HepG2 (cell line): ENCODE data around the gene SERPIND1.

Experiments used
- CTCF ChIP-seq: sonication (generic); formaldehyde crosslinking; IDR thresholded peaks from 2 replicates; pipeline ENCODE4 v1.5.0; 2020; ENCODE audit warnings: mild to moderate bottlenecking, missing genetic modification reagents, moderate library complexity
- RAD51 ChIP-seq: fragments of 450-650 bp; IDR thresholded peaks from 2 replicates; pipeline ENCODE4 v1.6.1; 2016; ENCODE audit warnings: borderline replicate concordance
- YY1 ChIP-seq: IDR thresholded peaks from 2 replicates; pipeline ENCODE4 v1.6.1; 2011; ENCODE audit warnings: low read length, low read depth, moderate library complexity, mild to moderate bottlenecking; ENCODE audit not compliant: insufficient read depth, insufficient replicate concordance

GRCh38 chr22:20729194-20729593 is 44.7 kb upstream of the SERPIND1 start:
- TF ChIP-seq CTCF (CRISPR knock-in tag) (no peak), RAD51 (no peak), YY1 (no peak)
